Cardiac septum (tissue), 1 donor: Measurements from ENCODE around the gene VWDE. TPM values are rescaled to one million over a fixed set of nuclear protein-coding genes. Genes with fewer than 3 reads are reported as not detected.
"Not testable (repeated sequence)": the region's sequence is repeated elsewhere in the genome, so short reads cannot be mapped to it uniquely, and the experiment has no call there.

Experiments
- DNase-seq: peaks from one replicate; pipeline ENCODE4 v3.0.0-alpha.2; 2020; ENCODE audit warnings: low spot score
- intact Hi-C: fragments of 100-400 bp; cut with DNase I; formaldehyde crosslinking; loops from one replicate; pipeline ENCODE4 v1.14.0; 2022
- long read RNA-seq: library from polyadenylated mRNA; unstranded; transcript quantifications from one replicate; pipeline ENCODE4 v2.0.0, GENCODE V29; 2021
- total RNA-seq: library from RNA; stranded (reverse); fragmentation: NEBNext Ultra II Directional; extraction: Animal tissue kit (Norgen Biotek cat#: 25700); gene quantifications from one replicate; pipeline ENCODE4 v1.2.1, GENCODE V29; 2021
- donor health status: DM: no; HTN: no; CAD: no.

VWDE gene
- 0.38 TPM for total RNA-seq
- long read RNA-seq, result 0 reads

GRCh38 chr7:12403287-12404181, at the start of gene VWDE:
TSS of gene VWDE (minus strand) at chr7:12403865. CDS start at chr7:12403716, 149 bp downstream.
- DNase-seq, result no peak
- intact Hi-C loops, result no loop called here

GRCh38 chr7:12453136-12453535, 49.5 kb upstream of the VWDE start:
- DNase-seq, intact Hi-C loops: not testable (repeated sequence)

- no peak for DNase-seq
- intact Hi-C loops, result no loop called here
Observed at GRCh38 chr7:12450615-12451014, 47.0 kb upstream of the VWDE start.

- intact Hi-C loops, result no loop called here
- no peak for DNase-seq
Observed at GRCh38 chr7:12444785-12445184, 41.1 kb upstream of the VWDE start.

- intact Hi-C loops, result no loop called here
- no peak for DNase-seq
Observed at GRCh38 chr7:12440229-12440628, 36.6 kb upstream of the VWDE start.

- intact Hi-C loops, result no loop called here
- DNase-seq, result no peak
Observed at GRCh38 chr7:12436896-12437535, 33.4 kb upstream of the VWDE start.

GRCh38 chr7:12436126-12436525, 32.5 kb upstream of the VWDE start:
- DNase-seq, result no peak
- intact Hi-C loops, result no loop called here

- intact Hi-C loops, result no loop called here
Observed at GRCh38 chr7:12434012-12434642, 30.5 kb upstream of the VWDE start.

GRCh38 chr7:12431886-12432556, 28.4 kb upstream of the VWDE start:
- intact Hi-C loops, result no loop called here
- DNase-seq, result no peak

More at GRCh38 chr7:12434012-12434642, 30.5 kb upstream of the VWDE start:
- no peak for DNase-seq

- intact Hi-C loops, result no loop called here
- no peak for DNase-seq
Observed at GRCh38 chr7:12425311-12425710, 21.6 kb upstream of the VWDE start.

- intact Hi-C loops, result no loop called here
Observed at GRCh38 chr7:12423997-12424745, 20.5 kb upstream of the VWDE start.

GRCh38 chr7:12423355-12423996, 19.8 kb upstream of the VWDE start:
- no peak for DNase-seq
- intact Hi-C loops, result no loop called here

More at GRCh38 chr7:12423997-12424745, 20.5 kb upstream of the VWDE start:
- no peak for DNase-seq

- intact Hi-C loops, result no loop called here
- no peak for DNase-seq
Observed at GRCh38 chr7:12422554-12423320, 19.1 kb upstream of the VWDE start.

- intact Hi-C loops, result no loop called here
- no peak for DNase-seq
Observed at GRCh38 chr7:12418452-12418851, 14.8 kb upstream of the VWDE start.

- DNase-seq, result no peak
- intact Hi-C loops, result no loop called here
Observed at GRCh38 chr7:12415072-12415471, 11.4 kb upstream of the VWDE start.

GRCh38 chr7:12412407-12412806, 8.7 kb upstream of the VWDE start:
- DNase-seq, result no peak
- intact Hi-C loops, result no loop called here

GRCh38 chr7:12410523-12410922, 6.9 kb upstream of the VWDE start:
- intact Hi-C loops, result no loop called here
- DNase-seq, result no peak

GRCh38 chr7:12409097-12409711, 5.5 kb upstream of the VWDE start:
- intact Hi-C loops, result no loop called here

More at GRCh38 chr7:12409097-12409711, 5.5 kb upstream of the VWDE start:
- no peak for DNase-seq
